HAP-1 (cell line): ENCODE data around the gene STRBP.

Source experiments
- DNase-seq, 2 experiments: peaks; one replicate each; pipeline ENCODE4 v3.0.0-alpha.2; 2016 to 2020; ENCODE audit warnings: low spot score in 2 of 2
- H3K27me3 ChIP-seq: fragments of 250-450 bp; sonication (Bioruptor Pico); 2 replicates; pipeline ENCODE4 v1.5.1; 2020; ENCODE audit warnings: low read depth, mild to moderate bottlenecking, moderate library complexity
- H3K36me3 ChIP-seq: fragments of 250-450 bp; sonication (Bioruptor Pico); replicated peaks from 2 replicates; pipeline ENCODE4 v1.5.1; 2020; ENCODE audit warnings: mild to moderate bottlenecking
- H3K4me1 ChIP-seq: fragments of 250-450 bp; sonication (Bioruptor Pico); 2 replicates; pipeline ENCODE4 v1.5.1; 2020; ENCODE audit warnings: mild to moderate bottlenecking
- H3K4me3 ChIP-seq: fragments of 250-450 bp; sonication (Bioruptor Pico); 2 replicates; pipeline ENCODE4 v1.5.1; 2020; ENCODE audit warnings: mild to moderate bottlenecking, moderate library complexity
- H3K9me3 ChIP-seq: fragments of 250-450 bp; sonication (Bioruptor Pico); 2 replicates; pipeline ENCODE4 v1.5.1; 2020; ENCODE audit warnings: mild to moderate bottlenecking, moderate library complexity
- in situ Hi-C: fragments of 300-500 bp; cut with MboI; formaldehyde crosslinking; loops from 3 replicates; pipeline ENCODE4 v1.14.3; 2020; ENCODE audit warnings: low sequenced_read_pairs, inconsistent platforms, mixed read lengths

The STRBP gene

DNA sequence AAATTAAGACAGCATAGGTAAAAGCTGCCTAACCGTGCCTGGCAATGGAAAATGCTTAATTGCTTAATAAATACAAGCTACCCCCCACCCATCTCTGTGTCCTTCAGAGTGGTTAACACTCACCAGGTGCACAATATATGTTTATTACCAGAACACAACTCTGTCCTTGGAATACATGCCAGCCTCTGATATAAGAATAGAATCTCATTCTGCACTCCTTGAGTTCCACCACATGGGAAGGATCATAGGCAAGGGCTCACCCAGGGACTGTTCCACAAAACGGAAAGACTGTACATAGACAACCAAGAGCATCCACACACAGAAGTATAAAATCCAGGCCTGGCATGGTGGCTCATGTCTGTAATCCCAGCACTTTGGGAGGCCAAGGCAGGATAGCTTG, 91.4 kb downstream of the STRBP start:
- Histone ChIP-seq H3K4me1 (peaks cover 17% of the 10 kb centered on the region), H3K36me3 (no peaks in the 10 kb centered on the region), H3K4me3 (no peak overlapping the region), H3K9me3 (no peaks in the 10 kb centered on the region), H3K27me3 (no peaks in the 10 kb centered on the region)
- DNase-seq = no peak
- in situ Hi-C loops = no loop called here

DNA sequence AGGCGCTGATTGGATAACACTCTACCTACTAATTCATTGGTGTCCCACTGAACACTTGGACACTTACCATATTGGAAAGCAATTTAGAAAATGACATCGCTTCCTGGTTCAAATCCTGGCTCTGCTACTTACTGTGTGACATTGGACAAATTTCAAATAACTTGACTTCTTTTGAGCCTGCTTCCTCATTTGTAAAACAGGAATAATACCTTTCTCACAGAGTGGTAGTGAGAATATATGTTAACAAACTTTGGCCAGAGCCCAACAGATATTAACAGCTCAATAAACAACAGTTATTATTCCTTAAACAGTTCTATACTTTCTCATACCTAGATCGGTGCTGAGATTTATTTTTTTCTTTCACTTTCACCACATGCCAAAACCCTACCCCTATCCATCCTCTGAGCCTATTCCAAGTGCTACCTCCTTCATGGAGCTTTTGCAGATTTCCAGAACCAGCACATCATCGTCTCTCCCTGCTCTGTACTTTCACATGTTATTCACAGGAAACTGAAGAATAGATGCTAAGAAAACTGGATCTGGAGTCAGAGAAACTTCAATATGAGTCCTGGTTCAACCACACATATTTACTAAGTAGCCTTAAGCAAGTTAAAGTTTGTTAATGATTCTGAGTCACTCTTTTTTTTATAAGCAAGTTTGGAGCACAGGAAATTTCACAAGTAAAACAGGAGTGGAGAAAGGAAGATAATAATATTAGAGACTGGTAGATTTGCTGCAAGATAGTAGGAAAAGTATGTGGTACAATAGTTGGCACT, 92.3 kb downstream of the STRBP start:
- no peak overlapping the region for H3K4me3 ChIP-seq
- in situ Hi-C loops = no loop called here
- no peaks in the 10 kb centered on the region for H3K9me3 ChIP-seq
- H3K27me3 ChIP-seq = no peaks in the 10 kb centered on the region
- no peaks in the 10 kb centered on the region for H3K36me3 ChIP-seq
- H3K4me1 ChIP-seq = peaks cover 17% of the 10 kb centered on the region
- no peak for DNase-seq

DNA sequence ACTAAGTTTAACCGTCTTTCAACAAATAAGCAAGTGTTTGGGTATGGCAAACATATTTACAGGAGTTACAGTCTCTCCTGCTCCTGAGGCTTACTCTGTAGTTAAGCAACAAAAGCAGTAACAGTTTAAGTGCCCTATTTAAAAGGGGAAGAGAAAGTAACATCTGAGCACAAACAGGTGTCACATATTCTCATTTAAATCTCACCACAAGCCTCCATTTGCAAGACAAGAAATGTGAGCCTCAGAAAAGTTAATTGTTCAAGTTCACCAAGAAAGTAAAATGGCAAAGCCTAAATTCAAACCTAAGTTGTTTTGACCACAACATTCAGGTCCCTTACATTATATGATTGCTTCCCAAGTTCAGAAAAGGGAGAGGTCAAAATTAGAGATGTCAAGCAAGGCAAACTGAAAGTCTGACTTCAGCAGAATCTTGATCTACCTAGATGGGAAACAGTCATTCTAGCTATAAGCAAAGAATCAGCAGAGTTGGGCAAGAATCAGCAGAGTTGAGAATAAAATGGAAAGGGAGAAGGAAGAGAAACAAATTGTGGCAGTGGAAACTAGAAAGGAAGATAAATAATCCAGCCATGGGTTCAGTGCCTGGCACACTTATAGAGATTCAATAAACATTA, 93.4 kb downstream of the STRBP start:
- Histone ChIP-seq H3K4me3 (no peak overlapping the region), H3K36me3 (no peaks in the 10 kb centered on the region), H3K4me1 (peaks cover 17% of the 10 kb centered on the region), H3K27me3 (no peaks in the 10 kb centered on the region), H3K9me3 (no peaks in the 10 kb centered on the region)
- in situ Hi-C loops = no loop called here
- DNase-seq = peak in 1 of 2 experiments; percentile 69

DNA sequence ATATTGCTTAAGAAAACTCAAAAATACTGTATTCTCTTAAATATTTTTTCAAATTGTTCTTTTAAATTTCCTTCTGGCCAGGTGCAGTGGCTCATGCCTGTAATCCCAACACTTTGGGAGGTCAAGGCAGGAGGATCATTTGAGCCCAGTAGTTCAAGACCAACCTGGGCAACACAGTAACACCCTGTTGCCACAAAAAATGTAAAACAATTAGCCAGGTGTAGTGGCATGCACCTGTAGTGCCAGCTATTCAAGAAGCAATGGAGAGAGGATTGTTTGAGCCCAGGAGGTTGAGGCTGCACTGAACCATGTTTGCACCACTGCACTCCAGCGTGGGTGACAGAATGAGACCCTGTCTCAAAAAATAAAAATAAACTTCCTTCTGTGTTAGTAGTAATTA, 94.3 kb downstream of the STRBP start:
- DNase-seq = no peak
- no peaks in the 10 kb centered on the region for H3K9me3 ChIP-seq
- no peak overlapping the region for H3K4me3 ChIP-seq
- in situ Hi-C loops = no loop called here
- H3K4me1 ChIP-seq = peaks cover 17% of the 10 kb centered on the region
- H3K36me3 ChIP-seq = no peaks in the 10 kb centered on the region
- H3K27me3 ChIP-seq = no peaks in the 10 kb centered on the region

DNA sequence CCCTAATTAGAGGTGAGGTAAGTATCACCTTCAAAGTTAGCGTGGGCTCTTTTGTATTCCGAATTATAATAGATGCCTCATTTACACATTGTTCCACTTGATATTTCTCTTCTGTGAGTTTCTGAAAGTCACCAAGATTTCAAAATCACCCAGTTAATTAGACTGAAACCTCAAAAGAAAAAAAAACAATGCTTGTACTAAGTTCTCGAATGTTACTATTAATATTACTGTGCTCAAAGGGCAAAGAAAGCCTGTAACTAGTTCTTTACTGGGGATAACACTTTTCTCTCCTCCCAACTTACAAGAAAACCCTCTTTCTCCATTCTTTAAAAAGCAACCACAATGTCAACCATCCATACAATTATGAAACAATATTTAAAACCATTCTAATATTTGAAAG, 98.5 kb downstream of the STRBP start:
- H3K4me1 ChIP-seq = peaks cover 7% of the 10 kb centered on the region
- no peaks in the 10 kb centered on the region for H3K36me3 ChIP-seq
- DNase-seq = no peak
- no peak overlapping the region for H3K4me3 ChIP-seq
- in situ Hi-C loops = no loop called here
- no peaks in the 10 kb centered on the region for H3K9me3 ChIP-seq
- no peaks in the 10 kb centered on the region for H3K27me3 ChIP-seq

DNA sequence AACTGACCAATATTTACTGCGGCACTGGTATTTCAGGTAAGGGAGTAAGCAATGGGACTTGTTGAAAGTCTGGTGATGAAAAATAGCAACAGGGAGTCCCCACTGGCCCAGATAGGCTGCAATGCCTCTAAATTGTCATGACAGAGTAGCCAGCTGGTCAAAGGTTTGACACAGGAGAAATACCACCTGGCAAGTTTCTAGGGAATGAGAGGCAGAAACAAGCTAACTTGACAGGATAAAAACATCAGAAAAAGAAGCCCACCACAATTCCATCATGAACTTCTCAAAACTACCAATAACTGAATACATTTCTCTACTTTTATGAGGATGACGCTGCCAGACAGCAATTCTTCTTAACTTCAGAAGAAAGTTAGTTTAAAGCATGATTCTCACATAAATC, 99.8 kb downstream of the STRBP start:
- H3K27me3 ChIP-seq = no peaks in the 10 kb centered on the region
- in situ Hi-C loops = no loop called here
- no peaks in the 10 kb centered on the region for H3K36me3 ChIP-seq
- H3K4me3 ChIP-seq = no peak overlapping the region
- no peaks in the 10 kb centered on the region for H3K4me1 ChIP-seq
- H3K9me3 ChIP-seq = no peaks in the 10 kb centered on the region
- no peak for DNase-seq

DNA sequence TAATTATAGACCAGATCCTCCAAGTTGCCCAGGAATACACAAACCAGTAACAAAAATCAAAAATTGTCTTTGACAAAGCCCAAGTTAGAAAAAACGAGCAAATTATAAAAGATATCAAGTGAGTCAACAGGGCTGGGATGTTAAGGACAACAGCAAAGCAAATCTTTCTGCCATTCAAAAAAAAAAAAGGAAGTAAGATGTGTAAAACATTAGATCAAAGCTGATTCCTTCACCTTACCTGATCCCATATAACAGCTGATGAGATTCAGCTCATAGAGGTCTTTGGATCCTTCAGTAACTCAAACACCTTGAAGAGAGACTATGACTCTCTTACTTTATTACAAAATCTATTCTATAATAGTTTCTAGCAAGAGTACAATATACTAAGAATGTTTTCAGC, 100.9 kb downstream of the STRBP start:
- no peak overlapping the region for H3K4me3 ChIP-seq
- DNase-seq = no peak
- no peaks in the 10 kb centered on the region for H3K27me3 ChIP-seq
- no peaks in the 10 kb centered on the region; the same call in 1 of the 2 replicates for H3K4me1 ChIP-seq
- H3K9me3 ChIP-seq = no peaks in the 10 kb centered on the region
- no peaks in the 10 kb centered on the region for H3K36me3 ChIP-seq
- in situ Hi-C loops = no loop called here

DNA sequence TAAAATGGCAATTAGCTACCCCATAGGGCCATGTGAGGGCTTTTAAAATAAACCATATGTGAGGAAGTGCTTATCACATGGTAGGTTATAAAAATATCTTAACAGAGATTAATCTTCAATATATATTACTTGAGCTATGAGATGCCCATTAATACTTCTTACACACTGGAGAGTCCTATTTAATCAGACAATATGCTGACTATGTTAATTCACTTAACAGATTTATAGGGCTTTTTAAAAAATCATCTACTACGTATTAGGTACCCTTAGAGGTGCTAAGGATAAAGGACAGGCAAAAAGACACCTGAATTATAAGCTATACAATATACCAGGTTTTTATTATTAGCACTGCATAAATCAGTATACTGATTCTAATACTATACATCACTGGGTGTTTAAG, 102.6 kb downstream of the STRBP start:
- Histone ChIP-seq H3K4me3 (no peak overlapping the region), H3K4me1 (peaks cover 6% of the 10 kb centered on the region), H3K36me3 (no peaks in the 10 kb centered on the region), H3K27me3 (no peaks in the 10 kb centered on the region), H3K9me3 (no peaks in the 10 kb centered on the region)
- DNase-seq = no peak
- in situ Hi-C loops = no loop called here

DNA sequence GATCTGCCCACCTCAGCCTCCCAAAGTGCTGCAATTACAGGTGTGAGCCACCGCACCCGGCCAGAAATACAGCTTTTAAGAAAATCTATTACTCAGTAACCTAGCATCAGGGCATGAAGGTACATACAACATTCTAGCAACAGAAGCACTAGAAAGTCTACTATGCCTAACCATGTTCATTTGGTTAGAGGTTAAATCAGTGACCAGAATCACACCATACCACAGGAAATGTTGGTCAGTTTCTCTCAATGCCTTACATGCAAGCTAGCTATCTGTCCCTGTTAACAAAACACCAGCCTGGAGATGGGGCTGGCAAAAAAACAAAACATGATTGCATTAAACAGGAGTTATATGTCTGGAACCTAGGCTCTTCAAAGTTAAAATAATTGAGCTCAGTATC, 104.1 kb downstream of the STRBP start:
- in situ Hi-C loops = no loop called here
- H3K27me3 ChIP-seq = no peaks in the 10 kb centered on the region
- no peak for DNase-seq
- H3K4me3 ChIP-seq = no peak overlapping the region
- no peaks in the 10 kb centered on the region for H3K9me3 ChIP-seq
- no peaks in the 10 kb centered on the region for H3K36me3 ChIP-seq
- peaks cover 6% of the 10 kb centered on the region for H3K4me1 ChIP-seq

DNA sequence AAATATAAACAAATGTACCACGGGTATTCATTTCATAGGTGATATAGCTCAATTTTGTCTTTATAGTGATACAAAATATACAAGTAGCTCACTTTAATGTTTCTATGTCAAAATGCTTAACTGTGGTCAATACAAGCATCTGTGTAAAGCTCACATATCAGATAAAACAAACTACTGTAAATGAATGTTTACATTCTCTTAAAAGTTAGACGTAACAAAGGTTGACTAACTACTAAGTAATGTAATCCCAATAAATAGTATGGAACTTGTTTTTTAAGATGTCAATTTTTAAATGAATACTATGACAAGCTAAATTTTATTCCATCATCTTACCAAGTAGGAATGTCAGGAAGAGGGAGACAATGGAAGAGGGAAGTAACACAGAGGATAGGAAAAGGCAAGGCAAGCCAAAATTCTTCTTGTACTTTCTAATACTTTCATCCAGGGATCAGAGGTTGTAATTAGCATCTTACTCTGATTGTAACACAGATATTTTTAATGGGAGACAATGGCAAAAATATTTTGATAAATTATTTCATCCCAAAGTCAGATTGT, 105.5 kb downstream of the STRBP start:
- H3K4me3 ChIP-seq = no peak overlapping the region
- in situ Hi-C loops = no loop called here
- H3K4me1 ChIP-seq = peaks cover 6% of the 10 kb centered on the region
- H3K9me3 ChIP-seq = no peaks in the 10 kb centered on the region
- no peaks in the 10 kb centered on the region for H3K36me3 ChIP-seq
- H3K27me3 ChIP-seq = no peaks in the 10 kb centered on the region
- no peak for DNase-seq

DNA sequence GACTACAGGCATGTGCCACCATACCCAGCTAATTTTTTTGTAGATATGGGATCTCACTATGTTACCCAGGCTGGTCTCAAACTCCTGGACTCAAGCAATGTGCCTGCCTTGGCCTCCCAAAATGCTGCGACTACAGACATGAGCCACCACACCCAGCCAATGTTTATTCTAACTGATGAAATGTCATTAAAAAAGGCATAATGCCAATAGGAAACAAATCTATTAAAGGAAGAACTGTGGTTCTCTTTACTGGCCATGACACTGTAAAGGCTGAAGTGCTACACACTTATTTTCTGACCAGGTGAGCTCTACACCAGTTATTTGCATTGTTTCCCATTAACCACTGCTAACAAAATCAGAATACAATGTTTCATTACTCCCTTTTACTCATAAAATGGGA, 106.0 kb downstream of the STRBP start:
- DNase-seq = no peak
- H3K27me3 ChIP-seq = no peaks in the 10 kb centered on the region
- no peaks in the 10 kb centered on the region for H3K9me3 ChIP-seq
- peaks cover 6% of the 10 kb centered on the region for H3K4me1 ChIP-seq
- no peak overlapping the region for H3K4me3 ChIP-seq
- H3K36me3 ChIP-seq = no peaks in the 10 kb centered on the region
- in situ Hi-C loops = no loop called here

DNA sequence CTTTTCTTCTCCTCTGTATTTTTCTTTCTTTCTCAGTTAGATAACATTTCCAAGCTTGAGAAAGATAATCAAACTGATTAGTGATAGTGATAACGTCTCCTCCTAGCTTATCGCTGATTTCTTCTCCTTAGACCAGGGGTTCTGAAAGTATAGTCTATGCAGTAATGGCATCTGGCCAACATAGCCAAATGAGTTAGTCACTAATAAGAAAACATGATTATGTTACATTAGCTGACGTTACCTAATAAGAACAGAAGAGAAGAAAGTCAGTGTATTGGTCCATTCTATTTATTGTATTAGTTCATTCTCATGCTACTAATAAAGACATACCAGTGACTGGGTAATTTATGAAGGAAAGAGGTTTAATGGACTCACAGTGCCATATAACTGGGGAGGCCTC, 111.2 kb downstream of the STRBP start:
- DNase-seq = no peak
- Histone ChIP-seq H3K9me3 (no peaks in the 10 kb centered on the region), H3K4me3 (no peak overlapping the region), H3K4me1 (peaks cover 6% of the 10 kb centered on the region), H3K36me3 (no peaks in the 10 kb centered on the region), H3K27me3 (no peaks in the 10 kb centered on the region)
- in situ Hi-C loops = no loop called here

DNA sequence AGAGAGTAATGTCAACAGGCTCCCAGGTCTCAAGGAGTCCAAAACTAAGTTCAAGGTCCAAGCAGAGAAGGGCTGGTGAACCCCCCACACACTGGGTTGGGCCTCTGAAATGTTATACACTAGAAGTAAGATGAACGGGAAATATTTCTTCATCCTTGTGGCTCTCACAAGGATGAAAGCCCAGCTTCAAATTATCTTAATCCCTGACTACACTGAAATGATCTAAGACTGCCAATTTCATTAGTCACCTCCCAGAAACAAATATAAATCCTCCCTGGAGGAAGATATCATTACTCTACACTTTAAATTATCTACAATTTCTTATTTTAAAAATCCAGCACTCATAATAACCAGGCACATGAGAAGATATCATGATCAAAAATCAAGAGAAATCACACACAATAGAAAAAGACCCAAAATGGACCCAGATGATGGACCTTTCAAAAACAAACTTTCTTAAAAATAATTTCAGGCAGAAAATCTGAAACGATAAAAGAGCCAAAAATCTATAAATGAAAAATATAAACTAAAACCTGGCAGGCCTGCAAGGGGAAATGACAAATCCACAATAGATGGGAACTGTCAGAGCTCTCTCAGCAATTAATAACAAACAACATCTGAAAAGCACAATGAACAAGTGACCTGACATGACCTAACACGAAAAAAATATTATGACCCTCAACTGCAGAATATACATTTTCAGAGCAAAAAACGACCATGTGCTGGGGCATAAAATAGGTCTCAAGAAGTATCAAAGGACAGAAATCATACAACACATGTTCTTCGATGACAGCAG, 117.5 kb downstream of the STRBP start:
- Histone ChIP-seq H3K4me3 (no peak overlapping the region), H3K4me1 (no peaks in the 10 kb centered on the region), H3K36me3 (no peaks in the 10 kb centered on the region), H3K9me3 (no peaks in the 10 kb centered on the region), H3K27me3 (no peaks in the 10 kb centered on the region)
- in situ Hi-C loops = no loop called here
- no peak for DNase-seq

DNA sequence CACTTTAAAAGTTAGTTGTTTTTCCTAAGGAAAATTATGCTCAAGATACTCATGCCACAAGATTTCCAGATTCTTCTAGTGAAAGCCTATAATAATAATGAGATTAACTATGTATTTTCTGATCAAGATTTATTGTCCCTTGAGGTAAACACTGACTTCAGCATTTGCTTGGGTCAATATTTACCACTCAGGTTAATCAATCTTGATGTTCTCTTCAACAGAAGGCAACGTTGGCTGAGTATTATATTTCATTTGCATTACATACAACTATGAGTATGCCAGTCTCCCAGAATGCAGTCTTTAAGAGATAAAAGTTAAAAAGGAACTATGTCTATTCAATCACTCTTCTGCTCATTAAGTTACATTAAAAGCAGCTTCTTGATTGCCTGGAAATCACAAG, 119.3 kb downstream of the STRBP start:
- in situ Hi-C loops = no loop called here
- Histone ChIP-seq H3K9me3 (no peaks in the 10 kb centered on the region), H3K4me3 (no peak overlapping the region), H3K4me1 (no peaks in the 10 kb centered on the region), H3K27me3 (no peaks in the 10 kb centered on the region), H3K36me3 (no peaks in the 10 kb centered on the region)
- no peak for DNase-seq
